GM19351 (cell line): ENCODE results near the gene BMP7.

Experiments used
- ATAC-seq: cut with Tn5 transposase; IDR thresholded peaks from one replicate; pipeline ENCODE4 v1.9.1; 2021; ENCODE audit warnings: mild to moderate bottlenecking, moderate library complexity; ENCODE audit not compliant: unreplicated experiment

Gene BMP7

DNA sequence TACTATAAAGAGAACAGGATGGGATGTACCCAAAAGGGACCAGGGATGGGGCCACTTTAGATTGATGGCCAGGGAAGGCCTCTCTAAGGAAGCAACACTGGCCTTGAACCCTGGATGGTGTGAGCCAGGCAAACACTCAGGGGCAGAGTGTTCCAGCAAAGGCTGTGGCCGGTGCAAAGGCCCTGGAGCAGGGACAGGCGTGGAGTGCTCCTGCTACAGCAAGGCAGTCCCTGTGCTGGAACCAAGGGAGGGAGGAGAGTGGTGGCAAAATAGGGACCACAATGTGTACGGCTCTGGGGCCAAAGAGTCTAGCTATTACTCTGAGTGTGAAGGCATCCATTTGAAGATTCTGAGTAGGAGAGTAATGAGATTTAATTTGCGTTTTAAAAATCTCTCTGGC, 131.6 kb downstream of the BMP7 start:
- no peak for ATAC-seq

- ATAC-seq: no peak
Observed at GRCh38 chr20:57133926-57134650, 132.4 kb downstream of the BMP7 start.

- ATAC-seq: no peak
Observed at GRCh38 chr20:57131601-57132391, 134.6 kb downstream of the BMP7 start.

- ATAC-seq: no peak
Observed at GRCh38 chr20:57131077-57131476, 135.4 kb downstream of the BMP7 start.

DNA sequence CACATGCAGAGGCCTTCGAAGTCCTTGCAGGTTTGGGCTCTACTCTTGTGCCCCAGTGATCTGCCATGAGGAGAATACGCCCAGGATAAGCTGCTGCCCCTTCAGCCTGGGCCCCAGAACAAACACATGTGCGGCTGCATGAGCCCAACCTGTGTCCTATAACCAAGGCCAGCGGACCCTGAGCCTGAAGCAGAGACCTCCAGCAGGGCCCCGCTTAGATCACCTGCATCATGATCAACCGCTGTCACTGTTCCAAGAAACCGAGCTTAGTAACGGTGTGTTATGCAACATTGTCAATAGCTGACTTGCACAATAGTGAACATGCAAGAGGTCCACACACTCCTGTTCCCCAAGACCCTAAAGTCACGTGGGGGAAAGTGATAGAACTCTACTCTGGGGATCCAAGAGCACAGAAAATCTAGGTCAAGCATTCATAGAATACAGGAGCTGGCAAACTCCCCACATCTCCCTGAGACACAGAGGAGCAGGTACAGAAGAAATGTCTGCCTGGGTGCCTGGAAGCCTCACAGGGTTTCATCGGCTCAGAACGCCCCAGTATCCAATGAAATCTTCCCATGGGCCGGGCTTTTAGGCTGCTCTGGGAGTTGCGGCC, 136.2 kb downstream of the BMP7 start:
- ATAC-seq: no peak

DNA sequence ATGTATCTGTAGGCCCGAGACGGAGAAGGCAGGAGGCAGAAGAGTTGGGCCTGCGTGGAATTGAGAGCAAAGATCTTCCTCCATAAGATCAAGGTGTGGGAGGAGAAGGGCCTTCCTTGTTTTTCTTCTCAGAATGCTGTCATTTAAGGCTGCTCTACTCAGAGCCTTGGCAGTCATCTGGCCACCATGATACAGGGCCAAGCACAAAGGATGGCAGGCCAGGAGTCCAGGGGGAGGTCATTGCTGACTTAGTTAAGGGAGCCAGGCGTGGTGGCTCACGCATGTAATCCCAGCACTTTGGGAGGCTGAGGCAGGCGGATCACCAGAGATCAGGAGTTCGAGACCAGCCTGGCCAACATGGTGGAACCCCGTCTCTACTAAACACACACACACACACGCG, 137.1 kb downstream of the BMP7 start:
- no peak for ATAC-seq

DNA sequence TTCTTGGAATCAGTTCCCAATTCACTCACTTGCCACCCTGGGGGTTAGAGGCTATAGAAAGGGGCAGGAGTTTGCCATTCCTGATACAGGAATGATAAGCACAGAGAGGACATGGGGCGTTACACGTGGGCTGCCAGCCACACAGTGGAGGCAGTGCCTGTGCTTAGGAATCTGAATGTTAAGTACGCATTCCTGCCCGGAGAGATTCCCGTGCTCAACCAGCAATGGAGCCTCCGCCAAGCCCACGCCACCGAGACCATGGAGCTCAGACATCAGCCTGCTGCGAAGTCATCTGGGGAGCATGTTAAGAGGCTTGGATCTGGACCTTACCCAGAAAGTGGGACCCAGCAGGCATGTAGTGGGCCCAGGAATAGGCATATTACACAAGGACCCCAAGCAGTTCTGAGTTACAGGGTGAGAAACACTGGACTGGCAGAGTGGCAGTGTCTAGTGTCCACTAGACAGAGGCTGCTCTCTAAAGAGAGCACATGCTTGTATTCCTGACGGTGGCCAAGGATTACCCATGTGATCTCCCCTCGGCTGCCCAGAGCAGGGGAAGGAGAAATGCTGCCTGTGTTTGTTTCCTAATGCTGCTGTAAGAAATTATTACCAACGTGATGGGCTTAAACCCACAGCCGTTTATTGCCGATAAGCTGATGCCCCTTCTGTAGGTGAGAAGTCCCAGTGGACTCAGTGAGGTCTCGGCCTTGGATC, 138.2 kb downstream of the BMP7 start:
- ATAC-seq: no peak

- ATAC-seq: no peak
Observed at GRCh38 chr20:57126481-57127092, 139.9 kb downstream of the BMP7 start.

DNA sequence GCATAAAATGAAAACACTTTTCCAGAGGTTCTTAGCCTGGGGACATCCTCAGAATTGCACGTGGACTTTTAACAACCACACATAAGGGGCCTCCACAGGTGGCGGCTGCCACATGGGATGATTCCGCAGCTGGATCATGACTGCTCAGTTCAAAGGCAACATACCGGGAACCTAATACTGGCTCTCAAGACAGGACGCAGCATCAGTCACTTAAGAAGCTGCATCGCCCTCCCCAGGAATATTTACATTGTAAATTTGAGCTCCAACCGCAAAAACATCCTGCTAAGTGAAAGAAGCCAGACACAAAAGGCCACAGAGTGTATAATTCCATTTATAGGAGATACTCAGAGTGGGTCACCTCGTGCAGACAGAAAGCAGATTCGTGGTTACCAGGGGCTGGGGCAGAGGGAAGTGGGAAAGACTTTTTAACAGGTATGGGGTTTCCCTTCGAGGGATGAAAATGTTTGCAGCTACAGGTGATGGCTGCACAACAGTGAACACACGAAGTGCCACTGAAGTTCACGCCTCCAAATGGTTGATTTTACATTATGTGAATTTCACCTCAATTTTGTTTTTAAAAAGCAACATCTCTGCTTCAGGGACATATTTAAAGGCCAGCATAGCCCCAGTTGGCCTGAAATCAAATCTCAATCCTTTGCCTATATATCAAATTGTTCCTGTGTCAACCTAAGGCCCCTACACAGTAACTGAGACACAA, 141.5 kb downstream of the BMP7 start:
- peak; percentile 50 for ATAC-seq

DNA sequence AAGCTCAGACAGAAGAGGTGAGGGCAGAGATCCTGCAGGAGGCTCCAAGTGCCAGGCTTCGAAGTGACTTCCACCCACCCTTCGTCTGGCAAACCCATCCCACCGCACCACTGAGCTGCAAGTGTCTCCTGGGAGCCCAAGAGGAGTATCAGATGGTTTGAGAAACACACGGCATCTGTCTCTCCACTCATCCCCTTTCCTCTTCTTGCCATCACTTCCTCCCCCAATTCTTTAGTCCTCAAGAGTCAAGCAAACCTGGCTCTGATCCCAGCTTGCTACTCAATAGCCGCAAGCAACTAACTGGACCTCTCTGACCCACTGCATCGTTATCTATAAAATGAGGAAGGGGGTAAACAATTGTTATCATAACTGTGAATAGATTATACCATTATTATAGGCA, 142.1 kb downstream of the BMP7 start:
- ATAC-seq: no peak

- no peak for ATAC-seq
Observed at GRCh38 chr20:57123504-57123903, 142.9 kb downstream of the BMP7 start.

DNA sequence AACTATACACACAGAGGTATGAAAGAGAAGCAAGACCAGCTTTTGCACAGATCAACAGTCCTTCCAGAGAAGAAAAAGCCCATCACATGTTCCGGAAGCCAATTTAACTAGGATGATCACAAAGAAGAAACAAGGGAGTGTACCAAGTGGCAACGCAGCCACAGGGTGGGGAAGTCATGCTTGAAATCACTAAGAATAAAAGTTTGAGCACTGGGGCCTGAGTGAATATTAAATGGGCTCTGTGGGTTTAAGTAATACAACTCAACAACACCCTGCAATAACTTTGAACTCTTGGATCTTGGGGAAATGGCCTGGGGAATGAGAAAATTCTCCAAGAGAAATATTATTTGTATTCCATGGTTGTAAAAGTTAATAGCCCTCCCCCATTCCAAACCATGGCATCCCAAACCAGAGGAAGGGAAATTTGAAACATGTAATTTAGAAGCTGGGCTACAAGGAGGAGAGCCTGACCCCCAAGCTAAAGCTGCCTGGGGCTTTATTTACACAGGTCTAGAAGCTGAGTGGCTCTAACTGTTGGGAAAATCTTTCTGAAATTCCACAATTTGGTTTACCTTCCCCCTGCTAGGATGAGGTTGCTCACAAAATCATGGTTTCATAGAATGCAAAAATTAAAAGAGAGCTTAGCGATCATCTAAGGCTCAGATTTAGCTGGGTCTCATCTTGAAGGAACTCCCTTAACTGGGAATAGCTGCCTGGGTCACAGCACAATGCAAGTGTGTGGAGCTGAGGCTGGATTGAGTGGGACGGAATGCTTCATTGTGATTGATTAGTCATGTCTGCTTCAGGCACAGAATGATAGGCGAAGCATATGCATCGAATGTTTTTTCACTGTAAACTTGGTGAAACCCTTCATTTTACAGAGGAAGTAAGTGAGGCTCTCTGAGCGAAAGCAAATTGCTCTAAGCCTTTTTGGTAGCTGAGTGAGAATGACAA, 143.6 kb downstream of the BMP7 start:
- ATAC-seq: no peak

DNA sequence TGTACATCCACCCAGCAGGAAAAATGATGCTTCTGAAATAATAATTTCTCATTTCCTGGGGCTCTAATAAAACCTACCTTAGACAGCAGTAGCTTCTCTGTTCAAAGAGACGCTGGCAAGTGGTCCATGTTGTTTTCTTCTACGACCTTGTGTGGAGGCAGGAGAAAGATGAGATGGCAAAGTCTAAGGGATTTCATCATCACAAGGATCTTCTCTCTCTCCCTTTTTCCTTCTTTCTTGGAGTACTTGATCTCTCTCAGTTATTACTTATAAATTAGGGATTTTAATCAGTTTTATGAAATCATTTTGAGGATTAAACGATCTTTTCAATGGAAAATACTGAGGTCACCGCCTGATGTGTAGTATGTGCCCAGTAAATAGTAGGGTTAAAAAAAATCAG, 147.5 kb downstream of the BMP7 start:
- ATAC-seq: no peak
